Epithelial cell of esophagus (primary cell): ENCODE results near the gene FUT6.
"Not testable (repeated sequence)": the region's sequence is repeated elsewhere in the genome, so short reads cannot be mapped to it uniquely, and the experiment has no call there.

ENCODE experiments used
- DNase-seq: peaks from one replicate; pipeline ENCODE4 v3.0.0; 2010; ENCODE audit warnings: low read depth
- H3K4me3 ChIP-seq: 2 replicates; pipeline ENCODE4 v1.5.1; 2011; ENCODE audit warnings: mild to moderate bottlenecking, low read length, control low read depth
- CTCF ChIP-seq: IDR thresholded peaks from 2 replicates; pipeline ENCODE4 v1.5.1; 2011; ENCODE audit warnings: low read depth, mild to moderate bottlenecking, low read length, control low read depth, inconsistent platforms; ENCODE audit not compliant: insufficient read depth; ENCODE audit errors: missing control alignments

FUT6 gene

GRCh38 chr19:5784581-5785147 lies 54.8 kb downstream of the FUT6 start, which contains the start of gene PRR22:
PRR22 (minus strand) TSS chr19:5784746; CDS start chr19:5784660, 86 bp downstream.
- no peak for DNase-seq
- TF ChIP-seq CTCF, result no peak
- no peak within 1 kb of the TSS for H3K4me3 ChIP-seq

GRCh38 chr19:5782945-5783919 lies 56.3 kb downstream of the FUT6 start:
- DNase-seq, result no peak
- TF ChIP-seq CTCF, result no peak
- H3K4me3 ChIP-seq, result no peak overlapping the region

- H3K4me3 ChIP-seq, result no peak overlapping the region
- no peak for DNase-seq
- no peak for TF ChIP-seq CTCF
Observed at GRCh38 chr19:5782322-5782721, 57.2 kb downstream of the FUT6 start.

- H3K4me3 ChIP-seq, DNase-seq: not testable (repeated sequence)
Observed at GRCh38 chr19:5780916-5781315, 58.6 kb downstream of the FUT6 start.
